A549 treated with CpdA at 1 μM for 4 hours (cell line): Measurements from ENCODE around the gene ZNF768. TPM values are rescaled to one million over a fixed set of nuclear protein-coding genes. Genes with fewer than 3 reads are reported as not detected.

Experiments used
- total RNA-seq: library from RNA; stranded (reverse); fragments of 200-300 nt; extraction: Qiagen RNA extraction; gene quantifications from 5 replicates; pipeline ENCODE4 v1.2.3, GENCODE V29; 2022; ENCODE audit warnings: low read depth

The ZNF768 gene
- 32.6 to 49.0 TPM (median 48.3 TPM) in 5 replicates for total RNA-seq

GRCh38 chr16:30526137-30526822, at the start of gene ZNF768:
Gene ZNF768, minus strand, starts transcription at chr16:30526566. Its CDS starts 153 bp downstream, at chr16:30526413.

GRCh38 chr16:30571445-30572322, 45.3 kb upstream of the ZNF768 start, which contains the start of gene ZNF688:
Gene ZNF688, minus strand, starts transcription at chr16:30571714. Its CDS starts 85 bp downstream, at chr16:30571629.

GRCh38 chr16:30557957-30558788, 31.8 kb upstream of the ZNF768 start, which contains the start of gene ZNF764:
Gene ZNF764, minus strand, starts transcription at chr16:30558374. Its CDS starts 192 bp downstream, at chr16:30558182.

GRCh38 chr16:30534368-30535105, 8.2 kb upstream of the ZNF768 start, which contains the start of gene ZNF747:
Gene ZNF747, minus strand, starts transcription at chr16:30534858. Its CDS starts 179 bp downstream, at chr16:30534679.

Other genes with a start within 250 kb of the ZNF768 start
- 59.6 to 69.1 TPM (median 68.3 TPM) in 5 replicates for gene CD2BP2, start 171.3 kb downstream of the ZNF768 start, total RNA-seq
- gene TBC1D10B, start 156.1 kb downstream of the ZNF768 start, total RNA-seq = 25.3 to 35.6 TPM (median 33.7 TPM) in 5 replicates
- gene MYL11, start 151.8 kb downstream of the ZNF768 start, total RNA-seq = 0.17 to 0.64 TPM (median 0.42 TPM) in 3 of 5 replicates, not detected in the others
- gene SEPTIN1, start 144.0 kb downstream of the ZNF768 start, total RNA-seq = 1.4 to 2.2 TPM (median 1.8 TPM) in 5 replicates
- gene ZNF48, start 131.1 kb downstream of the ZNF768 start, total RNA-seq = 10.4 to 14.2 TPM (median 12.3 TPM) in 5 replicates
- 2.8 to 6.4 TPM (median 5.7 TPM) in 5 replicates for gene ZNF771, start 119.0 kb downstream of the ZNF768 start, total RNA-seq
- 105 to 146 TPM (median 134 TPM) in 5 replicates for gene DCTPP1, start 96.5 kb downstream of the ZNF768 start, total RNA-seq
- gene SEPHS2, start 80.7 kb downstream of the ZNF768 start, total RNA-seq = 51.5 to 56.6 TPM (median 52.3 TPM) in 5 replicates
- 0.08 to 0.22 TPM (median 0.10 TPM) in 3 of 5 replicates, not detected in the others for gene ITGAL, start 53.8 kb downstream of the ZNF768 start, total RNA-seq
- gene ZNF747, start 8.3 kb upstream of the ZNF768 start, total RNA-seq = 2.8 to 4.9 TPM (median 4.4 TPM) in 5 replicates
- 5.0 to 6.8 TPM (median 6.1 TPM) in 5 replicates for gene ZNF764, start 31.8 kb upstream of the ZNF768 start, total RNA-seq
- 6.3 to 8.5 TPM (median 7.6 TPM) in 5 replicates for gene ZNF688, start 45.1 kb upstream of the ZNF768 start, total RNA-seq
- gene ZNF785, start 59.1 kb upstream of the ZNF768 start, total RNA-seq = not detected in 5 replicates
- 7.6 to 10.3 TPM (median 9.2 TPM) in 5 replicates for gene ZNF689, start 83.8 kb upstream of the ZNF768 start, total RNA-seq
- gene PRR14, start 124.4 kb upstream of the ZNF768 start, total RNA-seq = 19.0 to 29.6 TPM (median 26.7 TPM) in 5 replicates
- 35.7 to 49.1 TPM (median 45.8 TPM) in 5 replicates for gene FBRS, start 131.9 kb upstream of the ZNF768 start, total RNA-seq
- 14.1 to 28.1 TPM (median 21.4 TPM) in 5 replicates for gene SRCAP, start 172.6 kb upstream of the ZNF768 start, total RNA-seq
- 21.1 to 26.6 TPM (median 23.0 TPM) in 5 replicates for gene PHKG2, start 221.9 kb upstream of the ZNF768 start, total RNA-seq
- 4.5 to 9.7 TPM (median 9.0 TPM) in 5 replicates for gene CFAP119, start 235.5 kb upstream of the ZNF768 start, total RNA-seq
- gene RNF40, start 235.8 kb upstream of the ZNF768 start, total RNA-seq = 77.8 to 90.9 TPM (median 89.9 TPM) in 5 replicates